ENCODE results near the gene METAP1D.

- TF ChIP-seq POLR2A (IDR thresholded peaks at IDR 0.05): no peak
- no peak for TF ChIP-seq CTCF (IDR thresholded peaks at IDR 0.05)
- TF ChIP-seq POLR2AphosphoS5 (IDR thresholded peaks at IDR 0.05): no peak
Observed at GRCh38 chr2:172129404-172129803, 129.7 kb downstream of the METAP1D start.
